Calu3 (cell line): ENCODE results near the gene LBR. TPM values are rescaled to one million over a fixed set of nuclear protein-coding genes. Genes with fewer than 3 reads are reported as not detected.

Experiments used
- BruUV-seq: library from RNA; stranded (reverse); fragments of 400-500 nt; replicated peaks from 2 replicates; lab custom pipeline; 2021; lab: Mats Ljungman, UMichigan
- CTCF ChIA-PET: fragments of 300-600 bp; sonication (Branson Sonifier 250); formaldehyde crosslinking; loops from one replicate; lab custom pipeline; 2022; ENCODE audit warnings: antibody characterized with exemption; lab: Charles Lee
- DNase-seq: peaks from one replicate; pipeline ENCODE4 v3.0.0; 2022
- H3K27ac Mint-ChIP-seq: one replicate; pipeline ENCODE4 v1.8.0; 2022; ENCODE audit warnings: mixed read lengths; ENCODE audit not compliant: unreplicated experiment
- H3K27me3 Mint-ChIP-seq: one replicate; pipeline ENCODE4 v1.8.0; 2022; ENCODE audit warnings: mixed read lengths; ENCODE audit not compliant: unreplicated experiment
- H3K36me3 Mint-ChIP-seq: one replicate; pipeline ENCODE4 v1.8.0; 2022; ENCODE audit warnings: mild to moderate bottlenecking, moderate library complexity, mixed read lengths; ENCODE audit not compliant: insufficient read depth, unreplicated experiment
- H3K4me1 Mint-ChIP-seq: one replicate; pipeline ENCODE4 v1.8.0; 2022; ENCODE audit warnings: mild to moderate bottlenecking, low read depth, mixed read lengths; ENCODE audit not compliant: unreplicated experiment
- H3K4me3 Mint-ChIP-seq: one replicate; pipeline ENCODE4 v1.8.0; 2022; ENCODE audit warnings: mild to moderate bottlenecking, low read depth, moderate library complexity, mixed read lengths; ENCODE audit not compliant: unreplicated experiment
- H3K9me3 Mint-ChIP-seq: one replicate; pipeline ENCODE4 v1.8.0; 2022; ENCODE audit warnings: low read depth, mixed read lengths; ENCODE audit not compliant: unreplicated experiment
- CTCF ChIP-seq: fragments of 200-600 bp; IDR thresholded peaks from one replicate; pipeline ENCODE4 v1.8.0; 2022; ENCODE audit warnings: antibody characterized with exemption; ENCODE audit not compliant: unreplicated experiment
- intact Hi-C: fragments of 100-400 bp; cut with micrococcal nuclease; formaldehyde crosslinking; loops from one replicate; pipeline ENCODE4 v1.10.0; 2022; ENCODE audit not compliant: unreplicated experiment
- total RNA-seq: library from RNA; stranded (reverse); gene quantifications from 2 replicates; pipeline ENCODE4 v1.2.3, GENCODE V29; 2022

The LBR gene
- total RNA-seq, 1 experiment from 2014 or later, result 183 TPM

GRCh38 chr1:225410036-225410435 is 17.8 kb downstream of the LBR start:
- H3K4me1 Mint-ChIP-seq, result peaks cover 40% of the 10 kb centered on the region
- H3K4me3 Mint-ChIP-seq, result no peak overlapping the region
- no peaks in the 10 kb centered on the region for H3K27me3 Mint-ChIP-seq
- intact Hi-C loops, result no loop called here
- no peak for DNase-seq
- no TSS peak for BruUV-seq
- no peak overlapping the region for H3K27ac Mint-ChIP-seq
- peaks cover 59% of the 10 kb centered on the region for H3K36me3 Mint-ChIP-seq
- TF ChIP-seq CTCF, result no peak
- CTCF ChIA-PET, result no interaction called here
- no peaks in the 10 kb centered on the region for H3K9me3 Mint-ChIP-seq

GRCh38 chr1:225409051-225409450 is 18.8 kb downstream of the LBR start:
- Mint-ChIP-seq H3K27ac (no peak overlapping the region), H3K9me3 (no peaks in the 10 kb centered on the region), H3K4me3 (no peak overlapping the region), H3K36me3 (peaks cover 61% of the 10 kb centered on the region), H3K4me1 (peaks cover 30% of the 10 kb centered on the region), H3K27me3 (no peaks in the 10 kb centered on the region)
- DNase-seq, result no peak
- intact Hi-C loops, result no loop called here
- no TSS peak for BruUV-seq
- CTCF ChIA-PET, result no interaction called here
- TF ChIP-seq CTCF, result no peak

GRCh38 chr1:225408249-225408648 is 19.6 kb downstream of the LBR start:
- no peaks in the 10 kb centered on the region for H3K27me3 Mint-ChIP-seq
- H3K36me3 Mint-ChIP-seq, result peaks cover 68% of the 10 kb centered on the region
- no peak for TF ChIP-seq CTCF
- H3K9me3 Mint-ChIP-seq, result no peaks in the 10 kb centered on the region
- BruUV-seq, result no TSS peak
- CTCF ChIA-PET, result no interaction called here
- intact Hi-C loops, result no loop called here
- H3K4me1 Mint-ChIP-seq, result peaks cover 22% of the 10 kb centered on the region
- no peak overlapping the region for H3K4me3 Mint-ChIP-seq
- H3K27ac Mint-ChIP-seq, result peak overlapping the region; percentile 21
- no peak for DNase-seq

GRCh38 chr1:225407755-225408154 is 20.1 kb downstream of the LBR start:
- Mint-ChIP-seq H3K4me3 (no peak overlapping the region), H3K27ac (peak overlapping the region; percentile 21), H3K36me3 (peaks cover 68% of the 10 kb centered on the region), H3K9me3 (no peaks in the 10 kb centered on the region), H3K4me1 (peaks cover 17% of the 10 kb centered on the region), H3K27me3 (no peaks in the 10 kb centered on the region)
- TF ChIP-seq CTCF, result no peak
- no TSS peak for BruUV-seq
- intact Hi-C loops, result no loop called here
- CTCF ChIA-PET, result interaction anchor here (0.6 kb wide), 1 partner anchor 1183 kb away, joined by 4 read pairs; no protein-coding TSS in a partner anchor
- DNase-seq, result no peak
